Pancreas (tissue), 10 donors: ENCODE results near the gene SPATS2L. TPM values are rescaled to one million over a fixed set of nuclear protein-coding genes. Genes with fewer than 3 reads are reported as not detected.

Source experiments
- ATAC-seq, 4 donors: fragments of 200-7000 bp; cut with Tn5 transposase; one replicate each; pipeline versions ENCODE4 v1.8.0 to v1.9.1; 2020; ENCODE audit warnings: mild to moderate bottlenecking in 4 of 4, moderate library complexity in 4 of 4
- DNase-seq, 6 donors: peaks; one replicate each; pipeline ENCODE4 v3.0.0-alpha.2; 2020
- FAIRE-seq: peaks from 2 replicates; lab custom pipeline; 2012; peaks lifted over from hg19 to GRCh38; lab: Jason Lieb, UNC
- H3K27ac ChIP-seq, 4 donors: fragments of 200-600 bp; sonication (generic); 1 replicate in 3 of 4; 2 replicates in 1 of 4; pipeline versions ENCODE4 v1.5.0 to v1.8.0; 2020
- H3K27me3 ChIP-seq, 4 donors: fragments of 200-600 bp; one replicate each; pipeline ENCODE4 v1.8.0; 2021
- H3K36me3 ChIP-seq, 3 donors: fragments of 200-600 bp; sonication (generic) in 1 of 3; one replicate each; pipeline versions ENCODE4 v1.5.0 to v1.8.0; 2020 to 2021
- H3K4me1 ChIP-seq, 3 donors: fragments of 200-600 bp; one replicate each; pipeline ENCODE4 v1.8.0; 2021
- H3K4me3 ChIP-seq, 4 donors: fragments of 200-600 bp; sonication (generic) in 2 of 4; one replicate each; pipeline versions ENCODE4 v1.5.0 to v1.8.0; 2020 to 2021
- H3K9me3 ChIP-seq, 4 donors: fragments of 200-600 bp; one replicate each; pipeline ENCODE4 v1.8.0; 2021
- CTCF ChIP-seq, 4 donors: fragments of 200-600 bp; sonication (generic) in 3 of 4; IDR thresholded peaks; one replicate each; pipeline versions ENCODE4 v1.5.0 to v1.8.0; 2021; ENCODE audit warnings: antibody characterized with exemption in 4 of 4
- WGBS, 2 donors: extraction: QIAGEN DNeasy Blood & Tissue Kit; methylation state at CpG; one replicate each; pipeline ENCODE4 v1.1.7; 2013; 5-methylcytosine and 5-hydroxymethylcytosine counted together
- intact Hi-C, 3 donors: fragments of 100-400 bp; cut with DNase I; formaldehyde crosslinking; loops; one replicate each; pipeline versions ENCODE4 v1.11.1 to v1.14.2; 2022
- polyA plus RNA-seq, 2 donors: library from polyadenylated mRNA; stranded (reverse); fragments of 200-250 nt; gene quantifications; one replicate each; pipeline ENCODE4 v1.2.3, GENCODE V29; 2013
- total RNA-seq, 6 donors: library from RNA; stranded (reverse); fragmentation: NEBNext Ultra II Directional in 4 of 6; extraction: Animal tissue kit (Norgen Biotek cat#: 25700) in 4 of 6; gene quantifications; one replicate each; pipeline versions ENCODE4 v1.2.1 to v1.2.4, GENCODE V29; 2021 to 2023
- donor health status: healthy with polysubstance abuse.
- donor health status: DM: no; HTN: no; CAD: no; lungs with moderate emphysema.
- donor health status: DM: no; HTN: no; CAD: no.
- donor health status: control.
- donor health status: control.
- donor health status: Bipolar disorder and iron deficiency.
- donor health status: DM: yes; HTN: yes; CAD: no.
- donor health status: DM: no; HTN: no; CAD: no.
- donor health status: DM: no; HTN: no; CAD: no.
- donor health status: DM: yes; HTN: yes; CAD: no.

The SPATS2L gene
- total and polyA plus RNA-seq, 8 donors = 28.8 to 87.0 (median 40.8) TPM

DNA sequence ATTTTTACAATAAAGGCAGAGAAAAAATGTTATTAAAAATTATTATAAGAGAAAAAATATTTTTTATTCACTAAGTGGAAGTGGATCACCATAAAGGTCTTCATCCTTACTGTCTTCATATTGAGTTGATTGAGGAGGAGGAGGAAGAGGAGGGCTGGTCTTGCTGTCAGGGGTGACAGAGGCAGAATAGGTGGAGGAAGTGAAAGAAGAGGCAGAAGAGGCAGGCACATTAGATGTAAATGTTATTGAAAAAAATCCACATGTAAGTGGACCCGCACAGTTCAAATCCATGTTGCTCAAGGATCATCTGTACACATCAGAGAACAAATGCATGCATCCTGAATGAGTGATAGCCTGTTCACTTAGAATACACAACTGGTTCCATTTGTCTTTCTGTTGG is 6.4 kb upstream of the SPATS2L start:
- 88 to 100% methylated on average over 1 of the region's 1 CpG for WGBS, 2 donors
- intact Hi-C loops = loop anchor here in 1 of 3 donors (10.0 kb wide), 1 partner anchor 315 kb away; no protein-coding TSS in a partner anchor
- Histone ChIP-seq H3K36me3 (no peaks in the 10 kb centered on the region), H3K27ac (no peak overlapping the region), H3K27me3 (no peaks in the 10 kb centered on the region), H3K9me3 (no peaks in the 10 kb centered on the region), H3K4me3 (no peak overlapping the region), H3K4me1 (no peaks in the 10 kb centered on the region)
- no peak for ATAC-seq
- TF ChIP-seq CTCF (IDR thresholded peaks at IDR 0.05) = no peak
- no peak for DNase-seq
- no peak for FAIRE-seq

DNA sequence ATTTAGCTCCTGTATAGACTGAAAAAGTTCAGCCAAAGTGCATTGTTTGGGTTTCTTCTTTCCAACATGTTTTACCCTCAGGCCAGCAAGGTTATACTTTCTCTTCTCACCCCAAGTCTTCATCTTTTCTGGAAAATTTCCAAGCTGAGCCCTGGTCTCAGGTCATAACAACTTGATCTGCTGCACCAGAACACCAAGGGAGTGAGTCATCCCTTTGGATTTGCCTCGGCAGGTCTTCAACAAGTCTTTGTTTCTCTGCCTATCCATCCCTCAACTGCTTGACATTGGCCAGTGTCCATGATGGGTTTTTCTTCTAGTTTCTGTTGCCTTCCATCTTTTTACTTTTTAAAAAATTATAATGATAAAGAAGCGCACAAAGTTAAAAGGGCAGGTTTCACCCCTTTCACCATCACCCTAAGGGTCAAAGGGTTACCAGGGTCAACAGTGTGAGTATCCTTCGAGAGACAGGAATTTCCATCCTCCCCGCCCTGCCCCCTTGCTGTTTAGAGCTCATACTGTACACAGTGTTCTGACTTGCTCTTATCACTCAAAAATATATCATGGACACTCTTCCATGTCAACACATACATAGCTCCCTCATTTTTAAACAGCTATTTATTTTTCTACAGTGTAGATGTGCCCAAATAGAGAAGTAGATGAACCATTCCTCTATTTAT is 5.7 kb upstream of the SPATS2L start:
- Histone ChIP-seq H3K4me1 (no peaks in the 10 kb centered on the region), H3K27ac (no peak overlapping the region), H3K27me3 (no peaks in the 10 kb centered on the region), H3K4me3 (no peak overlapping the region), H3K9me3 (no peaks in the 10 kb centered on the region), H3K36me3 (no peaks in the 10 kb centered on the region)
- intact Hi-C loops = loop anchor here in 1 of 3 donors (10.0 kb wide), 1 partner anchor 316 kb away; no protein-coding TSS in a partner anchor
- WGBS, 2 donors = 80 to 83% methylated on average over 4 of the region's 4 CpGs
- TF ChIP-seq CTCF (IDR thresholded peaks at IDR 0.05) = no peak
- DNase-seq (no peak), ATAC-seq (no peak), FAIRE-seq (no peak)

GRCh38 chr2:200301953-200302858 is 4.3 kb upstream of the SPATS2L start:
- ATAC-seq (no peak), DNase-seq (no peak), FAIRE-seq (no peak)
- no peak overlapping the region for H3K27ac ChIP-seq
- no peak overlapping the region for H3K4me3 ChIP-seq
- no peak for TF ChIP-seq CTCF (IDR thresholded peaks at IDR 0.05)
- 77 to 89% methylated on average over 3 of the region's 3 CpGs for WGBS, 2 donors
- H3K36me3 ChIP-seq = no peaks in the 10 kb centered on the region
- intact Hi-C loops = loop anchor here in 1 of 3 donors (10.0 kb wide), 1 partner anchor 317 kb away; no protein-coding TSS in a partner anchor
- H3K27me3 ChIP-seq = no peaks in the 10 kb centered on the region
- no peaks in the 10 kb centered on the region for H3K4me1 ChIP-seq
- H3K9me3 ChIP-seq = no peaks in the 10 kb centered on the region

GRCh38 chr2:200302940-200303727 is 3.4 kb upstream of the SPATS2L start:
- TF ChIP-seq CTCF (IDR thresholded peaks at IDR 0.05) = no peak
- ATAC-seq = no peak
- no peaks in the 10 kb centered on the region for H3K27me3 ChIP-seq
- no peak for DNase-seq
- intact Hi-C loops = loop anchor here in 1 of 3 donors (10.0 kb wide), 1 partner anchor 318 kb away; no protein-coding TSS in a partner anchor
- no peaks in the 10 kb centered on the region for H3K4me1 ChIP-seq
- 70% methylated on average over 9 of the region's 9 CpGs for WGBS, 2 donors
- no peaks in the 10 kb centered on the region for H3K9me3 ChIP-seq
- FAIRE-seq = no peak
- no peak overlapping the region for H3K27ac ChIP-seq
- H3K36me3 ChIP-seq = no peaks in the 10 kb centered on the region
- H3K4me3 ChIP-seq = no peak overlapping the region
